SU-DHL-6 (cell line): ENCODE data around the gene SLC25A20.

ENCODE experiments used
- CTCF ChIP-seq: fragments of 200-600 bp; sonication (generic); IDR thresholded peaks from one replicate; pipeline ENCODE4 v1.5.1; 2017; ENCODE audit warnings: antibody characterized with exemption, mild to moderate bottlenecking, low read length, moderate library complexity; ENCODE audit not compliant: insufficient read depth, poor library complexity, severe bottlenecking
- EZH2phosphoT487 ChIP-seq: fragments of 200-600 bp; sonication (generic), shearing (Covaris generic); conservative IDR thresholded peaks from 2 replicates; pipeline ENCODE4 v1.6.1; 2018; ENCODE audit warnings: mild to moderate bottlenecking, antibody characterized with exemption, low read length, moderate library complexity, mixed read lengths

DNA sequence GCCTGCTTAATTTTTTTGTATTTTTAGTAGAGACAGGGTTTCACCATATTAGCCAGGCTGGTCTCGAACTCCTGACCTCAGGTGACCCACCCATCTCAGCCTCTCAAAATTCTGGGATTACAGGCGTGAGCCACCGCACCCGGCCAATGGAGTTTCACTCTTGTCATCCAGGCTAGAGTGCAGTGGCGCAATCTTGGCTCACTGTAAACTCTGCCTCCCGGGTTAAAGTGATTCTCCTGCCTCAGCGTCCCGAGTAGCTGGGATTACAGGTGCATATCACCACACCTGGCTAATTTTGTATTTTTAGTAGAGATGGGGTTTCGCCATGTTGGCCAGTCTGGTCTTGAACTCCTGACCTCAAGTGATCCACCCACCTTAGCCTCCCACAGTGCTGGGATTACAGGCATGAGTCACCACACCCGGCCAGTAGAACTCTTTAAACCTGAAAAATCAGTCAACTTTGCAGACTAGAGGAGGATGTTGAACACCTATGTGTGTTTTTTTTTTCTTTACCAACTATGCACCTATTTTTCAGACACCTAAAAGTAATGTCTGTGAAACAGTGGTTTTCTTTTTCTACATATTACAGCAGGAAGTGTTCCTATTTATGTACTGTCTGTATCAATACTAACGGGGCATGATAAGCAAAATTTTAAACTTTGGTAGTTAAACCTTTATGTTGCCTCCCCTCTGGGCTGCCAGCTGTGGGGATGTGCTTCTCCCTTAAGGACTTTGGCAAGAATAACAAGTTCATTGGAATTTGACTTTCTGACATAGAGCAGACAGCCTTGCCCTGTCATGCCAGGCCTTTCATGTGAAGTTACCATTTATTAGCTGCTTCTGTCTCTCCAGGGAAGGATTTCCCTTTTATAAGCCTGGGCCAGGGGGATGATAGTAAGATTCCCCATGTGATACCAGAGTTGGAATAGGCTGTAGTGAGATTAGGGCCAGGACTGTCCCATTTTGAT, 28.0 kb upstream of the SLC25A20 start:
- TF ChIP-seq CTCF: no peak
- no peak for TF ChIP-seq EZH2phosphoT487
